GM06990 (cell line): ENCODE measurements around the gene RAB15.

ENCODE experiments used
- DNase-seq: peaks from one replicate; pipeline ENCODE4 v3.0.0-alpha.2; 2011; ENCODE audit not compliant: insufficient read length; ENCODE audit errors: extremely low read depth
- H3K27me3 ChIP-seq: replicated peaks from 2 replicates; pipeline ENCODE4 v1.6.0; 2011; ENCODE audit warnings: low read length; ENCODE audit not compliant: control insufficient read depth, insufficient read depth
- H3K36me3 ChIP-seq: 2 replicates; pipeline ENCODE4 v1.5.1; 2011; ENCODE audit warnings: low read length; ENCODE audit not compliant: control insufficient read depth, insufficient read depth
- H3K4me3 ChIP-seq: replicated peaks from 2 replicates; pipeline ENCODE4 v1.5.1; 2011; ENCODE audit warnings: low read depth, mild to moderate bottlenecking, control low read depth, low read length
- CTCF ChIP-seq: IDR thresholded peaks from 2 replicates; pipeline ENCODE4 v1.5.1; 2011; ENCODE audit warnings: low read length, control low read depth, mild to moderate bottlenecking, inconsistent platforms; ENCODE audit not compliant: insufficient read depth, poor library complexity, severe bottlenecking

Gene RAB15

GRCh38 chr14:65011538-65011937 lies 39.4 kb upstream of the RAB15 start:
- Histone ChIP-seq H3K27me3 (no peaks in the 10 kb centered on the region), H3K36me3 (peaks cover 6% of the 10 kb centered on the region), H3K4me3 (no peak overlapping the region)
- no peak for DNase-seq
- TF ChIP-seq CTCF = no peak

- no peak overlapping the region for H3K4me3 ChIP-seq
- H3K27me3 ChIP-seq = no peaks in the 10 kb centered on the region
- TF ChIP-seq CTCF = no peak
- no peak for DNase-seq
- H3K36me3 ChIP-seq = peaks cover 3% of the 10 kb centered on the region
These were observed 38.2 kb upstream of the RAB15 start for GRCh38 chr14:65010211-65010931.

GRCh38 chr14:65007202-65007601 lies 35.1 kb upstream of the RAB15 start:
- no peak overlapping the region for H3K4me3 ChIP-seq

GRCh38 chr14:65006261-65006721 lies 34.2 kb upstream of the RAB15 start:
- Histone ChIP-seq H3K4me3 (no peak overlapping the region), H3K27me3 (no peaks in the 10 kb centered on the region), H3K36me3 (peaks cover 1% of the 10 kb centered on the region; the same call in 1 of the 2 replicates)
- no peak for TF ChIP-seq CTCF
- DNase-seq = no peak

More at GRCh38 chr14:65007202-65007601, 35.1 kb upstream of the RAB15 start:
- H3K36me3 ChIP-seq = peaks cover 1% of the 10 kb centered on the region
- TF ChIP-seq CTCF = no peak
- H3K27me3 ChIP-seq = no peaks in the 10 kb centered on the region
- no peak for DNase-seq

- no peak for DNase-seq
- Histone ChIP-seq H3K27me3 (no peaks in the 10 kb centered on the region), H3K4me3 (no peak overlapping the region), H3K36me3 (no peaks in the 10 kb centered on the region; the same call in 1 of the 2 replicates)
- no peak for TF ChIP-seq CTCF
These were observed 31.3 kb upstream of the RAB15 start for GRCh38 chr14:65003394-65003793.
